Liver (tissue), 3 donors: Measurements from ENCODE around the gene DNASE2B.
"Not testable (repeated sequence)": the region's sequence is repeated elsewhere in the genome, so short reads cannot be mapped to it uniquely, and the experiment has no call there.

ENCODE experiments used
- CTCF ChIP-seq: fragments of 150-350 bp; IDR thresholded peaks from 2 replicates; pipeline ENCODE4 v1.5.1; 2017; ENCODE audit warnings: improper control_type of control experiment, low read depth, low read length; ENCODE audit not compliant: missing input control
- NR2F2 ChIP-seq: IDR thresholded peaks from 2 replicates; pipeline ENCODE4 v1.6.1; 2016; ENCODE audit warnings: antibody characterized with exemption
- SP1 ChIP-seq: IDR thresholded peaks from 2 replicates; pipeline ENCODE4 v1.6.1; 2018; ENCODE audit warnings: antibody characterized with exemption, mild to moderate bottlenecking
- TF ChIP-seq, protein P1 (sequence below): IDR thresholded peaks from 2 replicates; pipeline ENCODE4 v1.6.1; 2016; ENCODE audit warnings: antibody characterized with exemption
- donor health status: healthy.
- donor health status: healthy.

GRCh38 chr1:84448704-84449103, 50.4 kb downstream of the DNASE2B start:
- not testable (repeated sequence) for TF ChIP-seq NR2F2, CTCF, SP1
- TF ChIP-seq, protein P1, sequence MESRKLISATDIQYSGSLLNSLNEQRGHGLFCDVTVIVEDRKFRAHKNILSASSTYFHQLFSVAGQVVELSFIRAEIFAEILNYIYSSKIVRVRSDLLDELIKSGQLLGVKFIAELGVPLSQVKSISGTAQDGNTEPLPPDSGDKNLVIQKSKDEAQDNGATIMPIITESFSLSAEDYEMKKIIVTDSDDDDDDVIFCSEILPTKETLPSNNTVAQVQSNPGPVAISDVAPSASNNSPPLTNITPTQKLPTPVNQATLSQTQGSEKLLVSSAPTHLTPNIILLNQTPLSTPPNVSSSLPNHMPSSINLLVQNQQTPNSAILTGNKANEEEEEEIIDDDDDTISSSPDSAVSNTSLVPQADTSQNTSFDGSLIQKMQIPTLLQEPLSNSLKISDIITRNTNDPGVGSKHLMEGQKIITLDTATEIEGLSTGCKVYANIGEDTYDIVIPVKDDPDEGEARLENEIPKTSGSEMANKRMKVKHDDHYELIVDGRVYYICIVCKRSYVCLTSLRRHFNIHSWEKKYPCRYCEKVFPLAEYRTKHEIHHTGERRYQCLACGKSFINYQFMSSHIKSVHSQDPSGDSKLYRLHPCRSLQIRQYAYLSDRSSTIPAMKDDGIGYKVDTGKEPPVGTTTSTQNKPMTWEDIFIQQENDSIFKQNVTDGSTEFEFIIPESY, result not testable (repeated sequence)
